Dermis microvascular lymphatic vessel endothelial cell (primary cell): ENCODE results near the gene AADAC. TPM values are rescaled to one million over a fixed set of nuclear protein-coding genes. Genes with fewer than 3 reads are reported as not detected.
"Not testable (repeated sequence)": the region's sequence is repeated elsewhere in the genome, so short reads cannot be mapped to it uniquely, and the experiment has no call there.

Source experiments
- DNase-seq, 2 donors: peaks; one replicate each; pipeline versions ENCODE4 v3.0.0 to v3.0.0-alpha.2; 2010; ENCODE audit warnings: low read depth in 2 of 2
- total RNA-seq: library from RNA; depleted of rRNA; stranded (reverse); fragments of >200 nt; gene quantifications from 2 replicates; pipeline ENCODE4 v1.2.1, GENCODE V29; 2014

The AADAC gene
- total RNA-seq, 1 donor from 2014 or later, result under 0.01 TPM

DNA sequence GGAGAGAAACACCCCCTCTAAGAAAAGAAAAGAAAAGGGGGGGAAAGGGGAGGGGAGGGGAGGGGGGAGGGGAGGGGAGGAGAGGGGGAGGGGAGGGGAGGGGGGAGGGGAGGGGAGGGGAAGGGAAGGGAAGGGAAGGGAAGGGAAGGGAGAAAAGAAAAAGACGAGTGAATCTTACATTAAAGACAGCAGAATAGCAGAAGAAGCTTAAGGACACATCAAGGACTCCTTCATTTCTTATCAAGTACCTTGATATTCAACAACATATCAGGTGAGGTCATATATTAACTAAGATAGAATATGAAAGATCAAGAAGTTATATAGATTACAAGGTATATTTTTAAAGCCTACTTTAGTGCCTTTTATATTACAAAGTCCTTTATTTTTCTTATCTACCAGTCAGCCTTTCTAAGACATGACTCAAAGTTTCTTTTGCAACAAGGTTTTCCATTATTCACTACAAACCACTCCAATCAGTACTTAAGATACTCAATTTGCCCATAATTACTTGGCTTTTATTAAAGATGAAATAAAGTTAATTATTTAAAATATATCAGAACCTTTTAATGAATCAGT, 17.7 kb upstream of the AADAC start:
- no peak for DNase-seq

DNA sequence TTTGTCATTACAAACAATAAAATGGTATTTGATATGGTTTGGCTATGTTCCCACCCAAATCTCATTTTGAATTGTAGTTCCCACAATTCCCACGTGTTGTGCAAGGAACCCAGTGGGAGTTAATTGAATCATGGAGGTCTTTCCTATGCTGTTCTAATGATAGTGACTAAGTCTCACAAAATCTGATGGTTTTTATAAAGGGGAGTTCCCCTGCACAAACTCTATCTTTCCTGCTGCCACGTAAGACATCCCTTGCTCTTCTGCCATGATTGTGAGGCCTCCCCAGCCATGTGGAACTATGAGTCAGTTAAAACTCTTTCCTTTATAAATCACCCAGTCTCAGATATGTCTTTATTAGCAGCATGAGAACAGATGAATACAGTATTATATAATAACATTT, 15.4 kb upstream of the AADAC start:
- DNase-seq, result no peak

DNA sequence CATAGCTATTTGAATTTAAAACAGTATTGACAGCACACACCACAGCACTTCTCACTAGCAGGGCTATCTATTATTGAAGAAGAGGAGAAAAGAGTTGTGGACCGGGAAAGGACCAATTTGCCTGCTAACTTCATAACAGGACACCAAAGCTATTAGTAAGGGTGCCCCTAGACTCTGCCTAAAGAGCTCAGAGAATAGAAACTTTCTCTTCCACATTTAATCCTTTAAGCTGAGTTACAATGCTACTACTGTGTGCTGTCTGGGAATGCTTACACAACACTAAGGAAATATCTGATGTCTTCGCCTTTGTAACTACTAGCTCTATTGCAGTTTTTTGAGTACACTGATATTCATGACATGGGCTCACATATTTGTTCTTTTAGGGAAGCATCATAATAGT, 13.5 kb upstream of the AADAC start:
- DNase-seq, result no peak

GRCh38 chr3:151804267-151804666, 9.6 kb upstream of the AADAC start:
- DNase-seq, result no peak

GRCh38 chr3:151806838-151807237, 7.1 kb upstream of the AADAC start:
- no peak for DNase-seq

- not testable (repeated sequence) for DNase-seq
Measured at GRCh38 chr3:151808926-151809325, 5.0 kb upstream of the AADAC start.

GRCh38 chr3:151811474-151811873, 2.4 kb upstream of the AADAC start:
- no peak for DNase-seq

DNA sequence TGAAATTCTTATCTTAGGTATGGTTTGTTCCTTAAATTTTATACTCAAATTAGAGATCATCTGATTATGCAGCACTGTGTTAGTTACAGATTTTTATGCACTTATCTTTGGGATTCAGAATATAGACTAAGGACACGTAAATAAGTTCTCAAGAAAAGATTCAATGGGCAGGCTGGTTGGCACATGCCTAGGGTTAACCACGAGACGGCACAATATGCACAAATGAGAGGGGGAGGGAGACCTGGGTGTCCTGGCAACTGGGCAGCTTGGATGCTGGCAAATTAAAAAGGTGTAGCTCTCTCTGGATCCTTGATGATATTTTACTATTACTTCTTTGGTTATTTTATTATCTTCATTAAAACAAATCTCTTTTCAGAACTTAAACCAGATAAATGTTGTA, 672 bp downstream of the AADAC start:
- no peak for DNase-seq

DNA sequence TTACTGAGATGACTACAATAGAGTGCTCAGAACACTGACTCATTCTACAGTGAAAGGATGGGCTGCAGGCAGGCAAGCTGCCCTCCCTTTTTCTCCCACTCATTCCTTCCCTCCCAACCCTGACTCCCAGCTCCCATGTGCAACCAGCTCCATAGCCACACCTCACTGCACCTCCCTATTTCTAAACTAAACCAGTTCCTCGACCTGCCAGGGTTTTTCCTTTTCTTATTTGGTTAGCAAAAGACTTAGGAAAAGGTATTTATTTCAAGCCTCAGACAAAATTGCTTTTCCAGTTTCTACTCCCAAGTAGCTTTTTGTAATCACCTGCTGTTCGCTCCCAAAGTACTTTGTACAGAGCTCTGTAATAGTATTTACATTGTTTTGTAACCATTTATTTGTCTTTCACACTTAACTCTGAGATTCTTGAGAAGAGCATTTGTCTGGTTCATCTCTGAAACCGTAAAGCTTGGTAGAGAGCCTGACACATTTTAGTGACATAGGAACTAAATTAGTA, 2.2 kb downstream of the AADAC start:
- no peak for DNase-seq

DNA sequence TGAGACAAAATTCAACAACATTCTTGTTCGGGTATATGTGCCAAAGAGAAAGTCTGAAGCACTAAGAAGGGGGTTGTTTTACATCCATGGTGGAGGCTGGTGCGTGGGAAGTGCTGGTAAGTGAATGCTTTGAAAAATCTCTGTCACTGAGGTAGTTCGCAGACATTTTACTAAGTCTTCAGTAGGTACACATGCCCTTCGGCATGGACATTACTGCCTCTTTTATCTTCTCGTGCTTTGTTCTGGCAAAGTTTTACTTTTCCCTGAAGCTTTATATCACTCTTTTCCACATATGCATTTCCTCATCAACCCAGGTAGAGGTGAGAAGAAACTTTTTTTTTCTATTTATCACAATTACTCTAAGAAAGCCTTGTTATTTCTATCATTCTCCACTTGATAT, 3.6 kb downstream of the AADAC start:
- no peak for DNase-seq

- no peak for DNase-seq
Measured at GRCh38 chr3:151818361-151818760, 4.4 kb downstream of the AADAC start.

- DNase-seq, result no peak
Measured at GRCh38 chr3:151819910-151820309, 6.0 kb downstream of the AADAC start.

DNA sequence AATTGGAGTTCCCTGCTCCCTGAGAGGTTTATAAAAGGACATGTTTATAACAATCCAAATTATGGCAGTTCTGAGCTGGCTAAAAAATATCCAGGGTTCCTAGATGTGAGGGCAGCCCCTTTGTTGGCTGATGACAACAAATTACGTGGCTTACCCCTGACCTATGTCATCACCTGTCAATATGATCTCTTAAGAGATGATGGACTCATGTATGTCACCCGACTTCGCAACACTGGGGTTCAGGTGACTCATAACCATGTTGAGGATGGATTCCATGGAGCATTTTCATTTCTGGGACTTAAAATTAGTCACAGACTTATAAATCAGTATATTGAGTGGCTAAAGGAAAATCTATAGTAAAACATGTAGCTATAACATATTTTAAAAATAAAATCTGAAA, 13.9 kb downstream of the AADAC start:
- no peak for DNase-seq

DNA sequence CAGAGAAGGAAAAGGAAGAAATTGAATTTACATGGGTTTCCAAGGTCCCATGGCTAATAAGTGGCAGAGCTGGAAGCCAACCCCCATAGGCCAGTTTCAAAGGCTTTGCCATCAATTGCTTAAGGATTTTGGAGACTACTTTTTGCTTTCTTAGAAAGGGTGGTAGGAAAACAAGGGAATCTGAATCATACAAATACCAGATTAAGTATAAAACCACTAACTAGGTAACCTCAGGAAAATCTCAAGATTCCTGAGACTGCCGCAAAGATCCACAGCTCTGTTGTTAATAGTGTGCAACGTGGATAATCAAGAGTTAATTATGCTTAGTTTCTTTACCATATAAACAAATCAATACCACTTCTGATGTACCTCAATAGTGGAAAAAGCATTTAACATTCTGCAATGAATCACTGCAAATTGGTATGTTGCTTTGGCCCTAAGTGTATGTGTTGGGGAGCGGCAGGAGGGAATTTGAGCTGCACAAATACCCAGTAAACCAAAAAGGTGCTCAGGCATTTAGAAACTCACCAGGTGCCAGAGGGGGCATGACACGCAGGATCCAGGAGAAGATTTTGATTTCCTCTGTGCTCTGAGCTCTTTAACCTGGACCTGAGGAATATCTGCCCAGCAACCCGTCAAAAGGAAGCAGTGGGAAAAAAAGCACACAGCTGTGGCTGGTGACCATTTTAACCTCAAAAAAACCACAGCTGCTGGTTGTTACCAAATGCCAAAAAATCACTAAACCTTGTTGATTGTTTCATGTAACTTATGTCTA, 22.0 kb downstream of the AADAC start:
- DNase-seq, result peak in 1 of 2 donors; percentile 19

- peak in 1 of 2 donors; percentile 59 for DNase-seq
Measured at GRCh38 chr3:151837057-151837456, 23.1 kb downstream of the AADAC start.

- DNase-seq, result peak; percentile 74 to 89
Measured at GRCh38 chr3:151838574-151839312, 24.8 kb downstream of the AADAC start.

DNA sequence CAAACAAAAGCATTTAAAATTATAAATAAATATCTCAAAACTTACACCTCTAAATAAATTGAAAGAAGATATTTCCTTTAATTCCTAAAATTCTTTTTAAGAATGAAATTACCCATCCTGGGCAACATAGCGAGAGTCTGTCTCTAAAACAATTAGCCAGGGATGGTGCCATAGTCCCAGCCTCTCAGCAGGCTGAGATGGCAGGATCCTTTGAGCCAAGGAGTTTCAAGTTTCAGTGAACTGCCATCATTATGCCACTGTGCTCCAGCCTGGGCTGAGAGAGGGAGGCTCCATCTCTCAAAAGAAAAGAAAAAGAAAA, 25.4 kb downstream of the AADAC start:
- no peak for DNase-seq

DNA sequence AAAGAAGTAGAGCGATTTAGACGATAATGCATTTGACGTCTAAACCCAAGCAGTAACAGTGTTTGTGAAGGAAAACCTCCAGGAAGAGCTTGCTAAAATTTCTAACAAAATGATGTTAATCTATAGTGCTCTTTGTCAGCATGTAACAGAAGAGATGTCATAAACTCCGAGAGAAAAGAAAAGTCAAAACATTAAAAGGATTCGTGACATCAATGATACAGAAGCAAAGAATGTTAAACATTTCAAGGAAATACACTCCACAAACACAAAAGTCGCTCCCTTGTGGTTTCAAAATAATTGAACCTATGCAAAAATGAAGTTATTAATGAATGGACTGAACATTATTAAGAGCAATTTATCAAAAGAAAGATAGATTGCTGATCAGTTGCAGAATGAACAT, 27.9 kb downstream of the AADAC start:
- no peak for DNase-seq

- DNase-seq, result no peak
Measured at GRCh38 chr3:151843275-151843674, 29.4 kb downstream of the AADAC start.

GRCh38 chr3:151845306-151845905, 31.5 kb downstream of the AADAC start:
- DNase-seq, result no peak

DNA sequence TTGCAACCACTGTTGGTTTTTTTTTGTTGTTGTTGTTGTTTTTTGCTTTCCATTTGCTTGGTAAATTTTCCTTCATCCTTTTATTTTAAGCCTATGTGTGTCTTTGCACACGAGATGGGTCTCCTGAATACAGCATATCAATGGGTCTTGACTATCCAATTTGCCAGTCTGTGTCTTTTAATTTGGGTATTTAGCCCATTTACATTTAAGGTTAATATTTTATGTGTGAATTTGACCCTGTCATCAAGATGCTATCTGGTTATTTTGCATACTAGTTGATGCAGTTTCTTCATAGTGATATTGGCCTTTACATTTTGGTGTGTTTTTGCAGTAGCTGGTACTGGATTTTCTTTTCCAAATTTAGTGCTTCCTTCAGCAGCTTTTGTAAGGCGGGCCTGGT, 36.1 kb downstream of the AADAC start:
- not testable (repeated sequence) for DNase-seq
